PC-3 (cell line): ENCODE results near the gene OXGR1.

ENCODE experiments used
- EZH2 ChIP-seq: fragments of 300-600 bp; sonication (generic); IDR thresholded peaks from one replicate; pipeline ENCODE4 v1.6.1; 2017; ENCODE audit warnings: antibody characterized with exemption, mild to moderate bottlenecking, low read length; ENCODE audit not compliant: unreplicated experiment
- TF ChIP-seq, protein P1 (sequence below): fragments of 300-600 bp; sonication (generic); conservative IDR thresholded peaks from 2 replicates; pipeline ENCODE4 v1.5.1; 2017; ENCODE audit warnings: antibody characterized with exemption, low read depth, mild to moderate bottlenecking, low read length

GRCh38 chr13:96967248-96967745 lies 27.0 kb downstream of the OXGR1 start:
- TF ChIP-seq, protein P1, sequence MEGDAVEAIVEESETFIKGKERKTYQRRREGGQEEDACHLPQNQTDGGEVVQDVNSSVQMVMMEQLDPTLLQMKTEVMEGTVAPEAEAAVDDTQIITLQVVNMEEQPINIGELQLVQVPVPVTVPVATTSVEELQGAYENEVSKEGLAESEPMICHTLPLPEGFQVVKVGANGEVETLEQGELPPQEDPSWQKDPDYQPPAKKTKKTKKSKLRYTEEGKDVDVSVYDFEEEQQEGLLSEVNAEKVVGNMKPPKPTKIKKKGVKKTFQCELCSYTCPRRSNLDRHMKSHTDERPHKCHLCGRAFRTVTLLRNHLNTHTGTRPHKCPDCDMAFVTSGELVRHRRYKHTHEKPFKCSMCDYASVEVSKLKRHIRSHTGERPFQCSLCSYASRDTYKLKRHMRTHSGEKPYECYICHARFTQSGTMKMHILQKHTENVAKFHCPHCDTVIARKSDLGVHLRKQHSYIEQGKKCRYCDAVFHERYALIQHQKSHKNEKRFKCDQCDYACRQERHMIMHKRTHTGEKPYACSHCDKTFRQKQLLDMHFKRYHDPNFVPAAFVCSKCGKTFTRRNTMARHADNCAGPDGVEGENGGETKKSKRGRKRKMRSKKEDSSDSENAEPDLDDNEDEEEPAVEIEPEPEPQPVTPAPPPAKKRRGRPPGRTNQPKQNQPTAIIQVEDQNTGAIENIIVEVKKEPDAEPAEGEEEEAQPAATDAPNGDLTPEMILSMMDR: no peak; the same call in 1 of the 2 replicates
- no peak for TF ChIP-seq EZH2
